Stimulated activated CD8-positive, alpha-beta memory T cell treated with anti-CD3 and anti-CD28 coated beads, Interleukin-4, amount 100 ng/mL, for 48 hours (primary cell): ENCODE results near the gene LRFN2.

Experiments
- DNase-seq: peaks from one replicate; pipeline ENCODE4 v3.0.0-alpha.2; 2020

The LRFN2 gene

DNA sequence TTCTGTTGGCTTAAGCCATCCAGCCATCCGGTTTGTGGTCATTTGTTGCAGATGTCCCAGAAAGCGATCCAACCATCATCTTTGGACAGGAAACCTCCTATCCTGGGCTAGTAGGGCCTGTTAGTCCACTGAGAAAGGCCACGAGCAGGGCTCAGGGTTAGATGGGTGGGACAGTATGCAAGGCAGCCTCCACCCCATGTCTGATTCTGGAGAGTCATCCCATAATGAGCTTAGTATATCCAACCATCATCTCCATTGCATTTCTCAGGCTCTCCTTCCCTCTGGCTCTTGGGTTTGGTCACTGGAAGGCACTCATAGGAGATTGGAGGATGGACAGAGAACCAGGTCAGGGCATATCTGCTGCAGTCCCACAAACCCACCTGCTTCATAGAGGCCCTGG lies 117.8 kb downstream of the LRFN2 start:
- no peak for DNase-seq

DNA sequence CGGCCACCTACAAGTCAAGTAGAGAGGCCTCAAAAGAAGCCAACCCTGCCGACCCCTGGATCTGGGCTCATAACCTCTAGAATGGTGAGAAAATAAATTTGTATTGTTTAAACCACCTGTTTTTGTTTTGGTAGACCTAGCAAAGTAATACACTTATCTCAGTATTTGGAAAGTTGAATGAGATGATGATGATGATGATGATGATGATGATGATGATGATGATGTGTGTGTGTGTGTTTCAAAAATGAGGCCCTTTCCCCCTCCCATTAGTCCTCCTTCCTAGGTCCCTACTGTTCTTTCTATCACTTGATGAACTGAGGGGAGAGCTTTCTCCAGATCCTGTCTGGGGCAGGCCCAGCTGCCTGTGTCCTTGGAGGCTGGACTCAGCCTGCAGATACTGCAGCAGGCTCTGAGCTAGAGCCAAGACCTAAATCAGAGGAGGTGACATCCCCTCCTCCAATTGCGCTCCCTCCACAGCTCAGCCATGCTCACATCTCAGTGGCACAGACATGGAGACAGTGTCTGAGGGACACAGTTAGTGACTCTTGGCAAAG lies 120.1 kb downstream of the LRFN2 start:
- no peak for DNase-seq

DNA sequence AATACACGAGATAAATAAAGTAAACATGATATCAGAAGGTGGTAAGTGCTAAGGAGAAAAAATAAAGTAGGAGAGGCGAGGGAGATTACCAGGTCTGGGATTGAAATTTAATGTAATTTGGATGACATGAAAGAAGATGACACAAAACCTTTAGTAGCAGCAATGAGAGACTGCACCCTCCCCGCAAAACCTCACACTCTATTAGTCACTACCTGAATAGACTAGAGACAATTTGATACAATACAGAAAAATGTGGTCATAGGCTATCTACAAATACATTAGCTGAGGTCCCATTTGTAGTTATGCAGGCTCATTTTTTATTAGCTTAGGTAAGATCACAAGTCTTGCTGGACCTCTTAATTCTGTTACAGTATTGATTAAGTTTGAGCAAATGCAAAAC lies 125.5 kb downstream of the LRFN2 start:
- no peak for DNase-seq

DNA sequence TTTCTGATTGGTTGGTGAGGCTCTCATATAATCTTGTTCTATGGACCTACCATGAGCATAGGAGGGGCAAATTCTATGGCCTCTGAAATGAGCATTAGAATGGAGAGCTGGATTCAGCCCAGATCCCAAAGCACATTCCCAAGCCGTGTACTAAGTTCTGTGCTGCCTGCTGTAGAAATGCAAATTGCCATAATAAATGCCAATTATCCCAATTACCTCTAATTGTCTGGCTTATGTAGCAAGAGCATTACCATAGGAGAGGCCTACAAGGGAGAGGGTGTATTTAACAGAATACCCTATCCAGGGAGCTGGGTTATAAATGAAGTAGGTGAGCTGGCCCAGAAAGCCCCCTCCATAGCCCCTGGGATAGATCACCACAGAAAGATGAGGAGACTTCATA lies 126.8 kb downstream of the LRFN2 start:
- DNase-seq, result no peak

DNA sequence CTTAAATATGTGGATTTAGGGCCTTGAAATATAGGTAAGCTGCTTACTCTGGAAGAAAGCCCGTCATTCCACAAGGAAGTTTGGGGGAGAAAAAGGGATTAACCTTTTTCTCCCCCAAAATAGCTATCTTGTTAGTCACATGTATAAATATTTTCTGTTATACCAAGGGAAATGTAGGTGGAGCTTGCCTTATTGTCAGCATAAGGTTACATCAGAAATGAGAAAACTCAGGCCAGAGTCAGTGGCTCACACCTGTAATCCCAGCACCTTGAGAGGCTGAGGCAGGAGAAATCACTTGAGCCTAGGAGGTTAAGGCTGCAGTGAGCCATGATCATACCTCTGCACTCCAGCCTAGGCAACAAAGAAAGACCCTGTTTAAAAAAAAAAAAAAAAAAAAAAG lies 129.9 kb downstream of the LRFN2 start:
- no peak for DNase-seq

DNA sequence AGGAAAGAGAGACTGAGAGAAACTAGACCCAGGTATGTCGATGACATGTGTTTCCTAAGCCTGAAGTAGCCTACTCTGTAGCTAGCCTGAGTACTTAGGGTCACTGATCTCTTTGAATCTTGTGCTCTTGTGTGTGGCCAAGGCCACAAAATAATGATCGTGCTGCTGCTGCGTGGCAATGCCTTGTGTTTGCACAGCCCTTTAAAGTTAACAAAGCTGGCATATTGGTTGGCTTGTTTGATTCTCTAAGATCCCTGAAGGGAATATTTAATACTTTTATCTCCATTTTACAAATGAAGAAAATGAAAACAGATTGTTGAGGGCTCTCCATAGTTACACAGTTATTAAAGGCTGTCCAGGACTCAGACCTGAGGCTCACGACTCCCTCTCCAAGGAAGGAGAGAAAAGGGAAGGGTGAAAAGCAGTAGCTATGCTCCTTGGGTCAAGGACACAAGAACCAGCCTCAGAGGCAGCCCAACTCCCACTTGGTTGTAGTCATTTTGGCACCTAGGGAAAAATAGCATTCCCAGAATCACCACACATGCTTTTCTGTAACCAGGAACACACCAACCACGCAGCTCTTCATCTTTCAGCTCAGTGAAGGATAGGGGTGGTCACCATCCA lies 130.7 kb downstream of the LRFN2 start:
- DNase-seq, result no peak

DNA sequence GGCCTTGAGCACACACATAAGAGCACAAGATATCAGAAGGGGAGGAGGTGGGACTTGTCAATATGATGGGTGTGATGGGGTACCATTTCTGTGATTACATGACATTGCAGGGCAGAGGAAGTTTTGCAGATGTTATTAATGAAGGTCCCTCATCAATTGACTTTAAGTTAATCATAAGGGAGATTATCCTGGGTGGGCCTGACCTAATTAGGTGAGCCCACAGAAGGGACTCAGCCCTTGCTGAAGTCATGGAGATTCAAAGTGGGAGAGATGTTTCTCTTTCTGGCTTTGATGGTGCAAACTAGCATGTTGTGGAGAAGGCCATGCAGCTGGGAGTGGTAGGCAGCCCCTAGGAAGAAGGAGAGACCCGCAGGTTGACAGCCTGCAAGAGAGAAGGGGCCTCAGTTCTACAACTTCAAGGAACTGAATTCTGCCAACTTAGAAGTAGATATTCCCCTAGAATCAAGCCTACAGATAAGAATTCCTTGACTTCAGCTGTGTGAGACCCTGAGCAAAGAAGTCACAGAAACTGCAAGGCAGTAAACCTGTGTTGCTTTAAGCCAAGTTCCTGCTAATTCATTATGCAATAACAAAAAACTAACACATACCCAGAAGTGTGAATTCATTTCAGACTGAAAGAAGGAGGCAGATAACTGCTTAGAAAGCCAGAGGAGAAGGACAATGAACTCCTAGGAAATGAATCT lies 131.3 kb downstream of the LRFN2 start:
- DNase-seq, result no peak

DNA sequence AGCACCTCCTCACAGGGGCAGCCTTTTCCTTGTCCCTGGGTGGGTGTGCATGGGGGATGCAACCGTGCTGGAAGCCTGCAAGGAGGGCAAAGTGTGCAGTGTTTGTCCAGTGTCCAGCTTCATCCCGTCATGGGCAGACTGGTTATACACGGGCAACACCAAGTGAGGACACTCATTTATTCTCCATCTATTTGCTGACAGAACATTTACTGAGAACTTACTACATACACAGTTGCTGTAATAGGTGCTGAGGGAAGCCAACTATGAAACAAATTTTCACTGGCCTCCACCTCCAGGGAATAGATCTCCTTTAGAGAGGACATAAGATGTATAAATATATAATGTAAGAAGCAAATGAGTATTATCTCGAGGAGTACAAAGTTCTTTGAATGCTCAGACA lies 136.7 kb downstream of the LRFN2 start:
- DNase-seq, result no peak

DNA sequence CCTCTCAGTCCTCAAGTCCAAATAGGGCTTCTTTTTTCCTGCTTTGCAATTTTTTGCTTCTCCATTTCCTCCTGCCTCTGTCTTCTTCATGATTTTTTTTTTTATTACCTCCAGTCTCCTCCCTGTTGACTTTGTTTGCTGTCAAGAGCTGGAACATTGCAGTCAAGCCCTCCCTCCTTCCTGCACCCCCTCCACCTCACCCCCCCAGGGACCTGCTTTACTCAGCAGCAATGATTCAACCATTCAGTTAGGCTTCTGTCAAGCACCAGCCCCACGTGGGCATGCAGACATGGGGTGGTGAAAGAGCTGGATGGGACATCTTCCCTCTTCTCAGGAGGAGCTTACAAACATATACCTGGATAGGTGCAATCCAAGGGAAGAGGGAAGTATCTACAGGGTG lies 142.4 kb downstream of the LRFN2 start:
- DNase-seq, result no peak

DNA sequence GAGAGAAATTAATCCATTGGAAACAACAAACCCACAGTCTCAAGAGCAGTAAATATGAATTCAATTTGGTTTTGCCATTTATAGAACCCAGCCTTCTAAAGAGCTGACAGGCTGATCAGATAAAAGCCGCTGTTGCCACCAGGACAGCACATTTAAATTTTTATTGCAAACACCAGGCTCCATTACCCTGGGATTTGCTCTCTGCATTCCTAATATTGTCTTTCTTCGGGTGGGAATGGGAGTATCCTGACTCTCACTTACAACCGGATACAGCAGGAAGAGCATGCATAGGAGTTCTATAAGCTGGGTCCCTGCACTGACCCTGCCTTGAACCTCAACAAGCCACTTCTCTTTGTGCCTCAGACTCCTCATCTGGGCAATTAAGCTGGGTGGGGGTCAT lies 142.9 kb downstream of the LRFN2 start:
- no peak for DNase-seq

DNA sequence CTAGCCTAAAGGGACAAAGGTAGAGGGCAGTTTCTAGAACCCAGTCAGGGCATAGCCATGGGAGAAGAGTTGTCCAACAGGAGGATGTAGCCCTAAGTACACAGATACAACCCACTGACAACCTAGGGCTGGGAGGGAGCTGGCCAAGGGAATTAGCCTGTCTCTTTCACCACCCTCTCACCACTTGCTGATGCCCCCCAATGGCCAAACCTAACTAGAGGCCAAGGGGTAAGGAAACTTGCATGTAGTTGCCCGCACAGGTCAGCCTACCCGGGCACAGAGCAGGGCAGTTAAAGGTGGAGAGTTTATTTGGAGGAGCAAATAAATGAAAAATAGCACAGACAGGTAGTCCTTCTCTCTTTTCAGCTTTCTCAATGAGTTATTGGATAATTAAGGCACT lies 143.3 kb downstream of the LRFN2 start:
- no peak for DNase-seq

DNA sequence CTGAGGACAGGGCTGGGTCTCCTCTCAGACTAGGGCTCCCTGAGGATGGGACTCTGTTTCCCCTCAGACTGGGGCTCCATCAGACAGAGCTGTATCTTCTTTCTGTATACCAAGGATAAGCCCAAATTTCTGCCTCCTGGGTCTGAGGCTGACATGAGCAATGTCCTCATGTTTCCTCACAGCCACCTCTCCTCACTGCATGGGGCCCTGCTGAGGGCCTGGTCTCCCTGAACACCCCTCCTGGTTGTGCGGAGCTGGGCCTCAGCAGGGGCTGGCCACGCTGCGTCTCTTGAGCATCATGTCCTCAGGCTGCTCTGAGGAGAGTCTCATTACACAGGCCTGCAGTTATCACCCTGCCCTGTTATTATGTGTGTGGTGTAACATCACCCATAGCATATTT lies 144.6 kb downstream of the LRFN2 start:
- no peak for DNase-seq

DNA sequence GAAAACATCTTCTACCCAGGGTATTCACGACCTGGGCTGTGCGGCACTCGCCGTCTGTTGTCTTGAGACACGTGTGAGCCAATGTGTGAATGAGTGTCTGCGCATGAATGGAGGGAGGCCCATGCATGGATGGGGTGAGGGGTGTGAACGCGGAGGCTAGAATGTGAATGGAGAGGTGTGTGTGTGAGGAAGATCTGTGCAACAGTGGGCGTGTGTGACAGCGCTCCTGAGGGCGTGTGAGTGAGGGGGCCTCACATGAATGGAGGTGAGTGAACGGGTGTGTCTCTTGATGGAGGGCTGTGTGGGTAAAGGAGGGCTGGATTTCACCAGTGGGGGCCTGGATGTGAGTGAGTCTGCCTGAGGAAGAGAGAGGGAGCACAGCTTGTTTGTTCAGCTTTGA lies 146.0 kb downstream of the LRFN2 start:
- DNase-seq, result no peak

DNA sequence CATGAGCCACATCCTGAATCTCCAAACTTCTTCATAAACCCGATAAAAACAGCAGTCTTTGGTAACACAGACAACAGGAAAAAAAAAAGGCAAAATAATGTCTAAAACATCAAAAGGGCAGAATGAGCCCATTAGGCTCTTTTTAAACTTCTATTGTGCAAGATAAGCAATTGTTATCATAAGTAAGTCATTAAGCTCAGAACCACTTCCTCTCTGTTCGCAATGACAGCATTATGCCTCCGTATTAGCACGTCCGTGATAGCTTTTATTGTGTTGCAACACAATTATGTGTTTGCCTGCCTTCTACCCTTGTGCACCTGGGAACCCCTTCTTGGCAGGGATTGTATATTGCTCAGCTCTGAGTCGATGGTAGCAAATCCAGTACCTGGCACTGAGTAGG lies 147.1 kb downstream of the LRFN2 start:
- no peak for DNase-seq

DNA sequence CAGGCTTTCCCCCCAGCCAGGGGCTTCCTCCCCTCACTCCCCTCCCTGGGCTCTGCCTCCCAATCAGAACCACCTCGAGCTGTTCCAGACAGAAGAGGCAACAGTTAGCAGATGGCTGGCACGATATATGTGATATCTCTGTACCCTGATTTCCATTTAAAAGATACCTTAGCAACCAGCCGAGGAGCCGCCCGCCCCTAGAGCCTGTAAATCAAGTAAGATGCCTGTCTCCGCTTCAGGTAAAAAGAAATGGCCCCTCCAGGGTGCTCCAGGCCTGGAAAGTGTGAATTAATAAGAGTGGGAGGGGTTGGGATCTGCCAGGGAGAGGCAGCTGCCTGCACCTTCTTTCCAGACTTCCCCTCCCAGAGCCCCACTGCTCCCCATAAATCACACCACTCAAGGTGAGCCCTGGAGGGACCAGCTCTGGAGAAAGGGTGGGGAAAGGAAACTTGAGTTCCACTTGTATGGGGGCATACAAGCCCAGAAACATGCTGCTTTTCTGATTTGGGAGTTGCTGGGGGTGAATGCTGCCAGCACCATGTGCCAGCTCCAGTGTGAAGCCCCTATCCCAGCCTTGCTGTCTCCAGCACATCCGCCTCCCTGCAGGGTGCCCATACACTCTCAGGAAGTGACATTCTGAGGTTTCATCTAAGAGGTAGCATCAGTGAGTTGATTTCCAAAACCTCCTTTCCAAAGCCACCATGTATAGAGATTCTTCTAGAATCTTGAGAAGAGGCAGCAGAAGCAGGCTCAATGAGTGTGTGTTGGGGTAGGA lies 148.0 kb downstream of the LRFN2 start:
- DNase-seq, result no peak

DNA sequence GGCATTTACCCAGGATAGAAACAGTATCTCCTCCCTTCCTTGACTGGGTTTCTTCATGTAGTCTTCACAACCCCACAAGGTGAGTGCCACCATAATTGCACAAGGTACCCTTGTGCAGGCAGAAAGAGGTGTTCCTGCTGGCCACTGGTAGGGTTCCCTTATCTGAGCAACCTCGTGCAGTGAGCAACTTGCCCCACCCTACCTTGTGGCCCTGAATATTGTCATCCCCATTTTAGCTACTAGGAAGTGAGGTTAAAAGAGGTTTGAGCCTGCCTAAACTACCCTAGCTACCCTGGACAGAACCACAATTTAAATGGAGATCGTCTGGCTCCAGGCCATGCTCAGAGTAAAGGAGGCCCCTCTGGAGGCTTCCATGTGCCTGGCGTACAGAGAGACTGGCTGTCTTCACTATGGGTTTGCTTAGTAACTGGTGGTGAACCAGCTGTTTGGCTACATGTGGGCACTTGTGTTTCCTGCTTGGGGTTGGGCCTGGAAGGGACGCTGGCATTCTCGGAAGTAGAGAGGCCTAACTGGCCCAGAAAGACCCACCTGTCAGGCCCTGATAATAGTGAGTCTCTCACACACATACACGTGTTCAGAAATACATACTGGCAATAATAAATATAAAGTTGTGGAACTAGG lies 148.8 kb downstream of the LRFN2 start:
- DNase-seq, result no peak

DNA sequence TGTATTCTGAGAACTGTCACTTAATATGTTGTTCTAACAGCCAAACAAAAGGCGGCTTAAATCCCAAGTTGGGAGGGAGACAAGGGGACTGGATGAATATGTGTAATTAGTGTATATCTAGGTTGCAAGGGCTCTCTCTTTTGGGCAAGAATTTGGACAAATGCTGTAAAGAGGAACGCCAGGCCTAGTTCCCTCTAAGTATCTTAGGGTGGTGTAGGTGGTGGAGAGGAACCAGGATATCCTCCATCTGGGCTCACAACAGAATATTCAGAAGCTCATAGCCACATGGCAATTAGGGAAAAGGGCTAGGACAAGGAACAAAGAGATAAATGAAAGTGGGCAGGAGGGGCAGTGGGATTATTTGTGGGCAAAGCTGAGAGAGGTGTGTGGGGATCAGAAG lies 149.5 kb downstream of the LRFN2 start:
- DNase-seq, result no peak

DNA sequence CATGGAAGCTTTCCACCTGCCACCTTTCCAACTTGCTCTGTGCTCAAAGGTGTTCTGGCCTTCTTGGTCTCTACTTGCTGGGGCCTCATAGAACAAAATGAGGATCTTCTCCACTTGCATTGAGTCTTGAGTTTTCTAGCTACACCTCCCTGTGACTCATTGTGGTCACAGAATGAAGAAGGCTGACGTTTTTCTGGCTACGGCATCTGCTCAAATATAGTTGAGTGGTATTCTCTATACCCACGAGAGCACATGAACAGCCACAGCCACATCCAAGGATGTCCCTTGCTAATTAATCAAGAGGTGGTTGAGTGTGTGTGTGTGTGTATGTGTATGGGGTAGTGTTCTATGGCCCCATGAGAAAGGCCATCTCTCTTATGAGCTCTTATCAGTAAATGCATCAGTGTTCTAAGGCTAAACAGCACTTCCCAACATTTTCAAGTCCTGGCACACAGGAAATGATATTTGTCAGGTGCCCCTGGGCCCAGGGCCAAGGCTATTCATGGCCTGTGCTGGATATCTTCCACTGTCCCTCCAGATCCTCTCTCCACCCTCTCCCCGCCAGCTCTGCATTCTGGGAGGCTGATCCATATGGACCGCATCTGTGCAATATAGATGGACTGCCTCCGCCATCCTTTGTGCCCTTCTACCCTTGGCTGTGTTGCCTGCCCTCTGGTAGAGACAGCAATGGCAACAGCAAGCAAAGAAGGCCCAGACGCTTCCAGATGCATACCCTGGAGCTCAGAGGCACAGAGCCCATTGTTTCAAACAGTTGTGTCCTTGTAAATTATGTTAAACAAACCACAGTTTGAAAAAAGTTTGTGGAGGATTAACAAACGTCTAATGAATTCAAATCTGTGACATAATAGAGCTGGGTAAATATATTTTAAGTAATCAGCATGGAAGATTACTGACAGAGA lies 150.2 kb downstream of the LRFN2 start:
- DNase-seq, result no peak

DNA sequence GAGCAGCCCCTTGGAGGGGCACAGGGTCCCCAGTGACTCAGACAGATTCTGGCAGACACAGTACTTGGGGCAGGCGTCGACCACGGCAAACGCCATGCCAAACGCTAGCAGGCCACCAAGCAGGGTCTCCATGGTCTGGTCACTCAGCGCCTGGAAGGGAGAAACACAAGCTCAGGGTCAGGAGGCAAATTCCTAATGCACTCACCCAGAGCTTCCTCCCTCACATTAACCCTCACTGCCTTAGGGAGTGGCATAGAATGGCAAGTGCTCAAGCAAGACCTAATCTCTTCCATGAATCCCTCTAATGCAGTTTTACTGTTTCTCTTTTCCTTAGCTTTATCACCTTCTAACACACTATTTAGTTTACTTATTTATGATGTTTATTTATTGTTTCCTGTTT lies 154.2 kb downstream of the LRFN2 start:
- no peak for DNase-seq

DNA sequence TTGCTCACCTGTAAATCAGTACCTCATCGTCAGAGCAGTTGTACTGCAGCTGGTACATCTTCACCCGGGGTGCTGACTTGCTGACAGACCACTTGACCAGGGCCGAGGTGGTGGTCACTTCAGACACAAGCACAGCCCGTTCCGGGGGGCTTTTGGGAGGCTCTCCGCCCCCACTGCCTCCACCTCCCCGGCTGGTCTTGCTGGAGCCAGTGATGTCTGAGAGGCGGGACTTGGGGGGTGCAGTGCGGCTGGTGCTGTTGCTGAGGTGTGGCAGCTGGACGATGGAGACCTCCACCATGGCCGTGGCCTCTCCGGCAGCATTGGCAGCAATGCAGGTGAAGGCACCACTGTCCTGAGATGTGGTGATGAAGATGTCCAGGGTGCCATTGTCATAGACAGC lies 155.5 kb downstream of the LRFN2 start:
- DNase-seq, result no peak

DNA sequence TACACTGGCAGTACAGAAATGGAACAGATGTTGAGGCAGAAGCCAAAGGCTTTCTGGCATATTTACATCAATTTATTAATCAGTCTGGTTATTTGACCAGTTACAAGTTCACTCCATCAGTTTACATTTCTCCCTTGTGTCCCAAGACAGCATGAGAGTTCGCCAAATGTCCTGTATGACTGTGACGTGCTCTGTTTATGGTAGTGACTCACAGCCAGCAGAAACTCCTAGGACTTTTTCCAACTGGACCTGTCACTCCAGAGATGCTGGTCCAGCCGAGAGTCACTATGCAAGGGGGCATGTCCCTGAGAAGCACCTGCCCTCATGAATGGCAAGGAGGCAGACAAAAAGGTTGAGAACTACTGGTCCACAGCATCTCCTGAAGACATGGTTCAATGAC lies 160.0 kb downstream of the LRFN2 start:
- no peak for DNase-seq

DNA sequence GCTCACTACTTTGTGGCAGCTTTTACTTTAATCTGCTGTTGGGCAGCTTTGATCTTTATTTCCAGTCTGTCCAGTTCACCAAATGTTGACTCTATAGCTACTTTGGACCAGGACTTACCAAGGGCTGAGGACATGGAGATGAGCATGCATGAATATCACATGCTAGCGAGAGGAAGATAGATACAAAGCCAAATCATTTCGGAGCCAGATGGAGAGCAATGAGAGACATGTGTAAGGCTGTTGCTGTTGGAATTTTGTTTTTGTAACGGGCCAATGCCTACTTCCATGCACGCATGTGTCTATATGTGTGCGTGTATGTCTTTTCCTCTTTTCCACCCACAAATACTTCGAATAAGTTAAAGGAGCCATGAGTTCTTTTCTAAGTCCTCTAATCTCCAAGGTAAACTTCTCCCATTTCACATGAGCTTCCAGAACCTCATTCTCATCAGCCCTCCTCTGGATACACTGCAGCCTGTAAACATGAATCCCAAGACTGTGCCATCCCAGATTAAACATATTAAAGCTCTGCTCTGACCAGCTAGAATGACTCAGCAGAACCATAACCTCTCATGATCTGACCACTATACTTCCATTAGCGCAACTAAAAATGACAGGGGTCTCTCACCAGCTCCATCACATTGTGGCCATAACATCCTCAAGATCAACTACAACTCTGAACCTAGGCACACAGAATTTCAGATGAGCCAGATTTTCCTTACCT lies 160.7 kb downstream of the LRFN2 start:
- DNase-seq, result no peak
